ENCODE results near the gene POLR3K. TPM values are rescaled to one million over a fixed set of nuclear protein-coding genes. Genes with fewer than 3 reads are reported as not detected.

The POLR3K gene
- total RNA-seq = 12.9 TPM
- long read RNA-seq, transcript POLR3K-201 (3 exons, 1,392 nt) = major isoform, 22 of 22 reads
- long read RNA-seq, partial matches to known transcripts = 0 of 22 reads
- long read RNA-seq, other reads (novel, unspliced or antisense) = 0 of 22 reads

GRCh38 chr16:53346-54236, at the start of gene POLR3K, which contains the start of gene SNRNP25:
POLR3K (minus strand) TSS chr16:53608; CDS start chr16:53586, 22 bp downstream.
SNRNP25 (plus strand) TSS chr16:53828; CDS start chr16:54017, 189 bp downstream.
- ATAC-seq = peak; percentile 95
- intact Hi-C loops (cut with micrococcal nuclease) = no loop called here

GRCh38 chr16:102060-102855, 48.9 kb upstream of the POLR3K start:
- intact Hi-C loops (cut with micrococcal nuclease) = no loop called here
- peak; percentile 78 for ATAC-seq
- DNase-seq = peak; percentile 80

More at GRCh38 chr16:53346-54236, at the start of gene POLR3K, which contains the start of gene SNRNP25:
- DNase-seq = peak; percentile 100

GRCh38 chr16:101586-101985, 48.2 kb upstream of the POLR3K start:
- ATAC-seq (no peak), DNase-seq (no peak)
- intact Hi-C loops (cut with micrococcal nuclease) = no loop called here

- no peak for ATAC-seq
- no peak for DNase-seq
- intact Hi-C loops (cut with micrococcal nuclease) = no loop called here
Observed at GRCh38 chr16:100989-101388, 47.6 kb upstream of the POLR3K start.

- ATAC-seq (no peak), DNase-seq (no peak)
- intact Hi-C loops (cut with micrococcal nuclease) = no loop called here
Observed at GRCh38 chr16:97822-98221, 44.4 kb upstream of the POLR3K start.

GRCh38 chr16:96935-97381, 43.5 kb upstream of the POLR3K start:
- intact Hi-C loops (cut with micrococcal nuclease) = no loop called here
- ATAC-seq = peak; percentile 84
- peak; percentile 94 for DNase-seq

- DNase-seq (no peak), ATAC-seq (no peak)
- intact Hi-C loops (cut with micrococcal nuclease) = no loop called here
Observed at GRCh38 chr16:94918-95265, 41.5 kb upstream of the POLR3K start.

- intact Hi-C loops (cut with micrococcal nuclease) = no loop called here
- ATAC-seq (no peak), DNase-seq (no peak)
Observed at GRCh38 chr16:92431-93339, 39.3 kb upstream of the POLR3K start.

GRCh38 chr16:91484-91883, 38.1 kb upstream of the POLR3K start:
- DNase-seq (peak; percentile 63), ATAC-seq (peak; percentile 84)

GRCh38 chr16:89391-90302, 36.2 kb upstream of the POLR3K start:
- intact Hi-C loops (cut with micrococcal nuclease) = no loop called here
- DNase-seq = peak; percentile 36
- no peak for ATAC-seq

More at GRCh38 chr16:91484-91883, 38.1 kb upstream of the POLR3K start:
- intact Hi-C loops (cut with micrococcal nuclease) = no loop called here

GRCh38 chr16:88613-89012, 35.2 kb upstream of the POLR3K start:
- DNase-seq (no peak), ATAC-seq (no peak)
- intact Hi-C loops (cut with micrococcal nuclease) = no loop called here

- DNase-seq (peak; percentile 33), ATAC-seq (no peak)
- intact Hi-C loops (cut with micrococcal nuclease) = no loop called here
Observed at GRCh38 chr16:86483-86952, 33.1 kb upstream of the POLR3K start.

GRCh38 chr16:85865-86264, 32.5 kb upstream of the POLR3K start:
- no peak for ATAC-seq
- intact Hi-C loops (cut with micrococcal nuclease) = no loop called here
- DNase-seq = no peak

- ATAC-seq = no peak
- intact Hi-C loops (cut with micrococcal nuclease) = no loop called here
- peak; percentile 24 for DNase-seq
Observed at GRCh38 chr16:85407-85782, 32.0 kb upstream of the POLR3K start.

GRCh38 chr16:84718-85406, 31.5 kb upstream of the POLR3K start:
- DNase-seq (peak; percentile 69), ATAC-seq (peak; percentile 77)
- intact Hi-C loops (cut with micrococcal nuclease) = no loop called here

- intact Hi-C loops (cut with micrococcal nuclease) = no loop called here
- peak; percentile 36 for ATAC-seq
- DNase-seq = no peak
Observed at GRCh38 chr16:83781-84615, 30.6 kb upstream of the POLR3K start.
